K562 (cell line): ENCODE data around the gene TNC. TPM values are rescaled to one million over a fixed set of nuclear protein-coding genes. Genes with fewer than 3 reads are reported as not detected.

Experiments used
- ATAC-seq: fragments of 200-7000 bp; cut with Tn5 transposase; 3 replicates; pipeline ENCODE4 v1.9.1; 2020; ENCODE audit warnings: moderate library complexity
- BruUV-seq: library from RNA; stranded (reverse); fragments of 400-500 nt; replicated peaks from 2 replicates; lab custom pipeline; 2021; lab: Mats Ljungman, UMichigan
- CTCF ChIA-PET: fragments of 300-600 bp; formaldehyde crosslinking; extraction: SDS; loops from one replicate; lab custom pipeline; 2021; ENCODE audit warnings: low intra/inter-chr PET ratio; lab: Yijun Ruan, JAX
- POLR2A ChIA-PET: fragments of 300-600, 350-650 bp; sonication (Branson Sonifier 250); formaldehyde crosslinking; extraction: SDS; loops from one replicate; lab custom pipeline; 2021; ENCODE audit warnings: antibody characterized with exemption, inconsistent platforms; lab: Yijun Ruan, JAX
- DNase-seq, 4 experiments: peaks; one replicate each; pipeline versions ENCODE4 v3.0.0 to v3.0.0-alpha.2; 2011 to 2018; ENCODE audit warnings: low spot score in 3 of 4, mixed read lengths in 3 of 4; ENCODE audit errors: extremely low read depth in 1 of 4
- FAIRE-seq: peaks from 2 replicates; lab custom pipeline; 2011; peaks lifted over from hg19 to GRCh38; lab: Jason Lieb, UNC
- H2AFZ ChIP-seq: 2 replicates; pipeline ENCODE4 v1.6.0; 2011; ENCODE audit warnings: low read depth, low read length, control low read depth, inconsistent platforms
- H3K27ac ChIP-seq: fragments of 200-600 bp; 3 replicates; pipeline ENCODE4 v1.8.0; 2011; ENCODE audit warnings: low read depth, mild to moderate bottlenecking, control low read depth, inconsistent platforms, low read length, moderate library complexity, mixed read lengths; ENCODE audit errors: extremely low read depth
- H3K27me3 ChIP-seq, 2 experiments: fragments of 300-600 bp in 1 of 2; 2 replicates in 1 of 2; 3 replicates in 1 of 2; pipeline versions ENCODE4 v1.6.0 to v1.8.0; 2011; ENCODE audit warnings: inconsistent platforms in 2 of 2, low read length in 2 of 2, mild to moderate bottlenecking in 1 of 2, mixed read lengths in 1 of 2, moderate library complexity in 1 of 2; ENCODE audit not compliant: control insufficient read depth in 2 of 2, insufficient read depth in 2 of 2
- H3K36me3 ChIP-seq: fragments of 300-600 bp; 3 replicates; pipeline ENCODE4 v1.8.0; 2011; ENCODE audit warnings: mild to moderate bottlenecking, low read length, inconsistent platforms; ENCODE audit not compliant: control insufficient read depth, insufficient read depth
- H3K4me1 ChIP-seq, 2 experiments: fragments of 200-600 bp in 1 of 2; replicated peaks in 1 of 2; 2 replicates in 1 of 2; 3 replicates in 1 of 2; pipeline versions ENCODE4 v1.5.1 to v1.8.0; 2011; ENCODE audit warnings: inconsistent platforms in 2 of 2, low read length in 2 of 2, mild to moderate bottlenecking in 1 of 2, mixed read lengths in 1 of 2, moderate library complexity in 1 of 2; ENCODE audit not compliant: control insufficient read depth in 2 of 2, insufficient read depth in 2 of 2
- H3K4me2 ChIP-seq: 2 replicates; pipeline ENCODE4 v1.6.1; 2011; ENCODE audit warnings: low read length, control low read depth, inconsistent platforms, mixed read lengths; ENCODE audit not compliant: insufficient read depth
- H3K4me3 ChIP-seq: fragments of 200-600 bp; sonication (generic), shearing (Covaris generic); 2 replicates; pipeline ENCODE4 v1.5.1; 2016; ENCODE audit warnings: control low read depth, inconsistent platforms
- H3K79me2 ChIP-seq: fragments of 200-600 bp; 3 replicates; pipeline ENCODE4 v1.8.0; 2011; ENCODE audit warnings: low read length, inconsistent platforms; ENCODE audit not compliant: control insufficient read depth, insufficient read depth
- H3K9ac ChIP-seq, 2 experiments: 2 replicates each; pipeline versions ENCODE4 v1.6.0 to v1.6.1; 2011; ENCODE audit warnings: low read depth in 2 of 2, low read length in 2 of 2, control low read depth in 1 of 2, inconsistent platforms in 1 of 2, mild to moderate bottlenecking in 1 of 2, mixed read lengths in 1 of 2; ENCODE audit not compliant: insufficient read depth in 1 of 2
- H3K9me1 ChIP-seq: one replicate; pipeline ENCODE4 v1.6.0; 2011; ENCODE audit warnings: inconsistent platforms, mild to moderate bottlenecking, low read length, moderate library complexity; ENCODE audit not compliant: control insufficient read depth, insufficient read depth
- H3K9me3 ChIP-seq: replicated peaks from 2 replicates; pipeline ENCODE4 v1.5.1; 2011; ENCODE audit warnings: low read depth, low read length, inconsistent platforms; ENCODE audit not compliant: control insufficient read depth, insufficient read depth
- H4K20me1 ChIP-seq: replicated peaks from 2 replicates; pipeline ENCODE4 v1.6.1; 2011; ENCODE audit warnings: low read length, inconsistent platforms, mixed read lengths; ENCODE audit not compliant: control insufficient read depth, insufficient read depth
- E2F1 ChIP-seq: sonication (generic); formaldehyde crosslinking; IDR thresholded peaks from 2 replicates; pipeline ENCODE4 v1.8.1; 2023; ENCODE audit warnings: mild to moderate bottlenecking, missing genetic modification reagents, moderate library complexity
- E2F3 ChIP-seq: fragments of 250-450 bp; sonication (Bioruptor Pico); IDR thresholded peaks from 2 replicates; pipeline ENCODE4 v1.4.0; 2020; ENCODE audit warnings: mild to moderate bottlenecking
- MYBL2 ChIP-seq, 2 experiments: fragments of 450-650 bp in 1 of 2; sonication (generic) in 1 of 2; formaldehyde crosslinking in 1 of 2; IDR thresholded peaks; 2 replicates each; pipeline versions ENCODE4 v1.6.1 to v1.8.1; 2017 to 2022; ENCODE audit warnings: borderline replicate concordance in 1 of 2, inconsistent platforms in 1 of 2, low read depth in 1 of 2, mild to moderate bottlenecking in 1 of 2, missing genetic modification reagents in 1 of 2, moderate library complexity in 1 of 2
- PREB ChIP-seq: sonication (generic); formaldehyde crosslinking; IDR thresholded peaks from 2 replicates; pipeline ENCODE4 v1.8.1; 2023; ENCODE audit warnings: mild to moderate bottlenecking, missing genetic modification reagents
- SAFB2 ChIP-seq: fragments of 200-400 bp; formaldehyde crosslinking; IDR thresholded peaks from 2 replicates; pipeline ENCODE4 v1.6.1; 2018; ENCODE audit warnings: borderline replicate concordance, low read length, low read depth, moderate library complexity; ENCODE audit not compliant: severe bottlenecking
- SPI1 ChIP-seq: IDR thresholded peaks from 2 replicates; pipeline ENCODE4 v1.6.1; 2011; ENCODE audit warnings: low read depth, low read length, control low read depth, borderline replicate concordance
- SRSF7 ChIP-seq: fragments of 200-400 bp; formaldehyde crosslinking; optimal IDR thresholded peaks from 2 replicates; pipeline ENCODE3; 2017; ENCODE audit warnings: mild to moderate bottlenecking, low read depth, low read length
- TCF7L2 ChIP-seq: fragments of 150-350 bp; IDR thresholded peaks from 2 replicates; pipeline ENCODE4 v1.6.1; 2016; ENCODE audit warnings: low read depth, mild to moderate bottlenecking, low read length, moderate library complexity
- ZNF12 ChIP-seq: sonication (generic); formaldehyde crosslinking; IDR thresholded peaks from 2 replicates; pipeline ENCODE4 v1.4.0; 2020; ENCODE audit warnings: mild to moderate bottlenecking, missing genetic modification reagents
- ZNF311 ChIP-seq: fragments of 250-450 bp; sonication (Bioruptor Pico); IDR thresholded peaks from 2 replicates; pipeline ENCODE4 v1.4.0; 2020; ENCODE audit warnings: mild to moderate bottlenecking, moderate library complexity
- ZNF507 ChIP-seq: conservative IDR thresholded peaks from 2 replicates; pipeline ENCODE4 v1.6.1; 2017; ENCODE audit warnings: missing genetic modification characterization, missing compliant biosample characterization
- WGBS: fragments of 100-300 bp; shearing (Covaris generic); methylation state at CpG from one replicate; pipeline ENCODE4 v1.1.6; 2016; ENCODE audit warnings: low coverage, mixed read lengths; ENCODE audit not compliant: insufficient coverage; ENCODE audit errors: missing lambda C conversion rate; 5-methylcytosine and 5-hydroxymethylcytosine counted together
- in situ Hi-C: fragments of 300-500 bp; cut with MboI; formaldehyde crosslinking; loops from 4 replicates; pipeline ENCODE4 v1.15.0; 2018; ENCODE audit warnings: inconsistent platforms, mixed read lengths
- intact Hi-C: fragments of 100-400 bp; cut with micrococcal nuclease; formaldehyde crosslinking; loops from 2 replicates; pipeline ENCODE4 v1.14.2; 2022
- polyA plus RNA-seq, 8 experiments: library from polyadenylated mRNA; depleted of rRNA in 4 of 8; stranded (reverse) in 5 of 8; unstranded in 3 of 8; fragments of >200 nt; fragmentation: Nextera tagmentation in 2 of 8; fragmentation: Illumina TruSeq in 1 of 8; extraction: Ambion mirVana in 2 of 8; extraction: Trizol in 1 of 8; gene quantifications; 2 replicates each; pipeline versions ENCODE4 v1.2.1 to v1.2.3, GENCODE V29; 2011 to 2014; ENCODE audit warnings: inconsistent platforms in 1 of 8, missing spikeins in 1 of 8
- total RNA-seq, 7 experiments: library from RNA; depleted of rRNA in 6 of 7; stranded (reverse); fragments of >200 nt in 6 of 7; fragmentation: Illumina TruSeq in 2 of 7; extraction: Trizol in 2 of 7; gene quantifications; 2 replicates each; pipeline versions ENCODE4 v1.2.1 to v1.2.3, GENCODE V29; 2011 to 2021; ENCODE audit warnings: low replicate concordance in 1 of 7

Gene TNC
- total and polyA plus RNA-seq, 9 of the 15 experiments (the other 6 are each of a cell fraction or from before 2014, with no cell fraction given) = under 0.01 to 0.29 TPM; not detected in 7

- TF ChIP-seq SPI1 (no peak), PREB (CRISPR knock-in tag) (no peak), E2F1 (CRISPR knock-in tag) (no peak)
- TF ChIP-seq, all 486 proteins: peak for 0
Observed at GRCh38 chr9:115012486-115012885, 105.5 kb downstream of the TNC start (continued).

- H3K4me3 ChIP-seq = no peak overlapping the region
- WGBS = 0% methylated on average over 3 of the region's 3 CpGs
- H3K4me1 ChIP-seq = no peaks in the 10 kb centered on the region
- H4K20me1 ChIP-seq = no peaks in the 10 kb centered on the region; the same call in 1 of the 2 replicates
- FAIRE-seq (no peak), ATAC-seq (no peak), DNase-seq (no peak)
- H3K9ac ChIP-seq = no peak overlapping the region
- H3K36me3 ChIP-seq = no peaks in the 10 kb centered on the region
- intact Hi-C loops (loop anchor here (5.0 kb wide), 1 partner anchor 99 kb away; no protein-coding TSS in a partner anchor), in situ Hi-C loops (loop anchor here (5.0 kb wide), 3 partner anchors 274 to 594 kb away; no protein-coding TSS in a partner anchor)
- H3K27me3 ChIP-seq = no peaks in the 10 kb centered on the region
- ChIA-PET CTCF (no interaction called here), POLR2A (no interaction called here)
- no peak overlapping the region for H3K27ac ChIP-seq
- no peaks in the 10 kb centered on the region for H3K79me2 ChIP-seq
- no peak overlapping the region for H2AFZ ChIP-seq
- no peaks in the 10 kb centered on the region for H3K9me3 ChIP-seq
- H3K4me2 ChIP-seq = no peak overlapping the region
- no peaks in the 10 kb centered on the region for H3K9me1 ChIP-seq
- BruUV-seq = no TSS peak
- TF ChIP-seq ZNF311 (CRISPR knock-in tag) (no peak), E2F3 (CRISPR knock-in tag) (no peak), TCF7L2 (no peak), SAFB2 (no peak), ZNF507 (tag) (no peak), SRSF7 (no peak), ZNF12 (CRISPR knock-in tag) (no peak), MYBL2 (IDR thresholded peaks at IDR 0.05; ENCODE audit: low read depth) (no peak), MYBL2 (CRISPR knock-in tag; IDR thresholded peaks at IDR 0.05; ENCODE audit: borderline replicate concordance) (no peak)
Observed at GRCh38 chr9:115010874-115011273, 107.1 kb downstream of the TNC start.
